ENCODE results near the gene HOXA13.

DNA sequence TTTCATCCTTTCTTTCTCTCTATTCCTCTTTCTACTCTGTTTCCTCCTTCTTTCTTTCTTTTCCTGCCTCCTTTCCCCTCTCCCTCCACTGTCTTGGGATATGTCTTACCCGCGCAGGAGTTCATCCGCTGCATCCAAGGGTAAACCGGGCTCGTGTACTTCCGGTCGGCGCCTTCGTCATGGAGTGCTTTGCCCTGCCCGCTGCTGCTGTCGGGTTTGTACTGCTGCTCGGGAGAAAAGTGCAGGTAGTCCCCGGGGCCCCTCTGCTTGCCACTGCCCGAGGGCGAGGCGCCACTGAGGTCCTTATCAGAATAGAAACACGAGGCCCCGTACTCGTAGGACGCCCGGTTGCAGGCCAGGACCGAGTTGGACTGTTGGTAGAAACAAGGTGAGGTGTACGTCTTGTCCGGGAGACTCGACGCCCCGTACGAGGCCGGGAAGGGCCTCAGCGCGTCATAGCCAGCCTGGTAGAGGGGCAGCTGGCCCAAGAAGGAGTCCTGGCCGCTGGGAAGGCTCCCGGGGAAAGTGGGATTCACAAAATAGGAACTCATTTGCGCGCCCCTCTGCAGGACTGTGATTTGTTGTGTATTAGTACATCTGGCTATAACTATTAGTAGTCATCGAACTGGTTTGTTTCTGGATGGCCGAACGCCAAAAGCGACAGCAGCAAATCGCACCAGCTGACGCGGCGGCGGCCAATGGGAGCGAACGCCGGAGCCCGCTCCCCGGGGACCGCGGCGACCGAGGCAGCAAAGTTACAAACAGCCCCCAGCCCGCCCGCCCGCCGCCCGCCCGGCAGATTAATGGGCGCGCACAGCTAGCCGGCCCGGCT is 52.5 kb downstream of the HOXA13 start, which contains the start of gene HOXA6:
- TF ChIP-seq, protein P1, sequence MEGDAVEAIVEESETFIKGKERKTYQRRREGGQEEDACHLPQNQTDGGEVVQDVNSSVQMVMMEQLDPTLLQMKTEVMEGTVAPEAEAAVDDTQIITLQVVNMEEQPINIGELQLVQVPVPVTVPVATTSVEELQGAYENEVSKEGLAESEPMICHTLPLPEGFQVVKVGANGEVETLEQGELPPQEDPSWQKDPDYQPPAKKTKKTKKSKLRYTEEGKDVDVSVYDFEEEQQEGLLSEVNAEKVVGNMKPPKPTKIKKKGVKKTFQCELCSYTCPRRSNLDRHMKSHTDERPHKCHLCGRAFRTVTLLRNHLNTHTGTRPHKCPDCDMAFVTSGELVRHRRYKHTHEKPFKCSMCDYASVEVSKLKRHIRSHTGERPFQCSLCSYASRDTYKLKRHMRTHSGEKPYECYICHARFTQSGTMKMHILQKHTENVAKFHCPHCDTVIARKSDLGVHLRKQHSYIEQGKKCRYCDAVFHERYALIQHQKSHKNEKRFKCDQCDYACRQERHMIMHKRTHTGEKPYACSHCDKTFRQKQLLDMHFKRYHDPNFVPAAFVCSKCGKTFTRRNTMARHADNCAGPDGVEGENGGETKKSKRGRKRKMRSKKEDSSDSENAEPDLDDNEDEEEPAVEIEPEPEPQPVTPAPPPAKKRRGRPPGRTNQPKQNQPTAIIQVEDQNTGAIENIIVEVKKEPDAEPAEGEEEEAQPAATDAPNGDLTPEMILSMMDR (conservative IDR thresholded peaks at IDR 0.05), result no peak
- TF ChIP-seq EZH2 (IDR thresholded peaks at IDR 0.05; ENCODE audit: low read depth), result no peak
